ENCODE results near the gene KMT2C.
"Not testable (repeated sequence)": the region's sequence is repeated elsewhere in the genome, so short reads cannot be mapped to it uniquely, and the experiment has no call there.

DNA sequence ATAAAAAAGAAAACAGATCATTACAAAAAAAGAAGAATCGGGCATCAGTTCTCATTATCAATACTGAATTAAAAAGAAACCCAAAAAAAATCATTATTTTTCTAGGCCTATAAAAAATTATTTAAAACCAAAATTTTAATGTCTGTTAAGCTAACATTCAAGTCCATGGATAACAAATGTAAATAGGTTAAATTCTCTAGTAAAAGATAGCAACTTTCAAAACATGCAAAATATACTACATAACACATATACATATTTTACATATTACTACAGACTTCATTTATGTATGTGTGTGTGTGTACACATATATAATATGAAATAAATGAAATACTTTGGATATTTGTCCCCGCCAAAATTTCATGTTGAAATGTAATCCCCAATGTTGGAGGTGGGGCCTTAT lies 158.1 kb downstream of the KMT2C start:
- TF ChIP-seq EP300, CTCF (IDR thresholded peaks at IDR 0.05): not testable (repeated sequence)

Data from stomach (tissue), 4 donors.